Naive thymus-derived CD8-positive, alpha-beta T cell (primary cell): ENCODE results near the gene MFN2. TPM values are rescaled to one million over a fixed set of nuclear protein-coding genes. Genes with fewer than 3 reads are reported as not detected.

Experiments
- ATAC-seq, 2 donors: fragments of 150-1000 bp; cut with Tn5 transposase in 1 of 2; sonication (Bioruptor Pico), chemical (Tn5 transposase) in 1 of 2; 1 replicate in 1 of 2; 2 replicates in 1 of 2; pipeline ENCODE4 v1.10.0; 2021; ENCODE audit warnings: mild to moderate bottlenecking in 2 of 2, moderate library complexity in 2 of 2
- POLR2A ChIA-PET: fragments of 350-600 bp; sonication (Branson Sonifier 250); formaldehyde crosslinking; loops from one replicate; lab custom pipeline; 2021; ENCODE audit warnings: antibody characterized with exemption; lab: Charles Lee
- DNase-seq, 10 donors: peaks; one replicate each; pipeline versions ENCODE4 v3.0.0 to v3.0.0-alpha.2; 2020 to 2022
- H3K27ac Mint-ChIP-seq, 10 donors: one replicate each; pipeline ENCODE4 v1.8.0; 2020 to 2022; ENCODE audit warnings: mild to moderate bottlenecking in 10 of 10, mixed read lengths in 10 of 10, moderate library complexity in 4 of 10, inconsistent platforms in 1 of 10
- H3K27me3 Mint-ChIP-seq, 5 donors: one replicate each; pipeline ENCODE4 v1.8.0; 2021 to 2022; ENCODE audit warnings: mixed read lengths in 5 of 5
- H3K36me3 Mint-ChIP-seq, 3 donors: one replicate each; pipeline ENCODE4 v1.8.0; 2020 to 2022; ENCODE audit warnings: mixed read lengths in 3 of 3, mild to moderate bottlenecking in 2 of 3, inconsistent platforms in 1 of 3
- H3K4me1 Mint-ChIP-seq, 4 donors: one replicate each; pipeline ENCODE4 v1.8.0; 2021 to 2022; ENCODE audit warnings: mixed read lengths in 4 of 4
- H3K4me3 Mint-ChIP-seq, 10 donors: one replicate each; pipeline ENCODE4 v1.8.0; 2020 to 2022; ENCODE audit warnings: mild to moderate bottlenecking in 10 of 10, mixed read lengths in 10 of 10, moderate library complexity in 6 of 10, inconsistent platforms in 1 of 10
- H3K9me3 Mint-ChIP-seq, 9 donors: one replicate each; pipeline ENCODE4 v1.8.0; 2020 to 2022; ENCODE audit warnings: mixed read lengths in 9 of 9, mild to moderate bottlenecking in 3 of 9, inconsistent platforms in 1 of 9, moderate library complexity in 1 of 9
- microRNA-seq: library from miRNA; unstranded; fragments of <30 nt; microRNA quantifications from one replicate; pipeline ENCODE4 v1.2.0, GENCODE V29; 2022; ENCODE audit warnings: borderline microRNAs expressed
- polyA plus RNA-seq, 3 donors: library from polyadenylated mRNA; unstranded; fragments of 300-500 nt; fragmentation: Illumina TruSeq; gene quantifications; one replicate each; pipeline ENCODE4 v1.2.3, GENCODE V29; 2021
- total RNA-seq, 8 experiments: library from RNA in 2 of 8; stranded (reverse) in 2 of 8; gene quantifications; one replicate each; pipeline ENCODE4 v1.2.3 and lab custom pipeline; 2021 to 2026

Gene MFN2
- total and polyA plus RNA-seq, 5 experiments from 2014 or later = 29.1 to 49.9 (median 38.0) TPM

- H3K27ac Mint-ChIP-seq = no peak overlapping the region
- H3K9me3 Mint-ChIP-seq = peaks cover 0 to 3% (median 0%) of the 10 kb centered on the region in 9 donors
- peaks cover 2 to 28% (median 19%) of the 10 kb centered on the region in 4 donors for H3K4me1 Mint-ChIP-seq
- no peak for ATAC-seq
- H3K27me3 Mint-ChIP-seq = peaks cover 9 to 34% (median 24%) of the 10 kb centered on the region in 5 donors
- POLR2A ChIA-PET = no interaction called here
- no peak overlapping the region for H3K4me3 Mint-ChIP-seq
- DNase-seq = peak in 1 of 10 donors; percentile 38
- H3K36me3 Mint-ChIP-seq = no peaks in the 10 kb centered on the region
Measured at GRCh38 chr1:12059722-12060464, 79.6 kb downstream of the MFN2 start.

DNA sequence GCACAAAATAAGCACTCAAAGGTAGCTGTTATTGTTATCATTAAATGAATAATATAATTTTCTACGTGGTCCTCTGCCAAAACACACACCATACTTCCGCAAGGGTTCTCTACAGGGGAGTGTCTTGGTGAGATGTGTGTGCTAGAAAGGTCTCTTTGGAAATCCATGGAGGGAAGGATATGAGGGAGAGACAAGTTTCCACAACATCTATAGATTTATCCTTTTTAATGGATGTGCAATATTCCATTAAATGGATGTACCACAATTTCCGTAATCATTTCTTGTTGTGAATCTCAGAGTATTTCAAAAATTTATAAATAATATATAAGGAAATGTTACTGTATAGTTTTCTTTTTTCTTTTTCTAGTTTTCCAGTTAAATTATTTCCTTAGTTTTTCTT is 80.3 kb downstream of the MFN2 start:
- no peak overlapping the region for H3K27ac Mint-ChIP-seq
- H3K36me3 Mint-ChIP-seq = no peaks in the 10 kb centered on the region
- DNase-seq (peak in 1 of 10 donors; percentile 3), ATAC-seq (no peak)
- no peak overlapping the region for H3K4me3 Mint-ChIP-seq
- POLR2A ChIA-PET = no interaction called here
- H3K27me3 Mint-ChIP-seq = peaks cover 9 to 39% (median 27%) of the 10 kb centered on the region in 5 donors
- H3K4me1 Mint-ChIP-seq = peaks cover 2 to 29% (median 19%) of the 10 kb centered on the region in 4 donors
- H3K9me3 Mint-ChIP-seq = peaks cover 0 to 3% (median 0%) of the 10 kb centered on the region in 9 donors

Small RNA genes lying within 50 kb of the gene (microRNA-seq; reads per million reads assigned to microRNA genes)
- 1.4 reads per million for gene MIR6729

Other genes starting within 250 kb of the MFN2 start
- 10 to 100 TPM; 16.7 to 19.3 TPM for gene AGTRAP, start 244.3 kb upstream of the MFN2 start, total RNA-seq
- gene AGTRAP, start 244.3 kb upstream of the MFN2 start, polyA plus RNA-seq = 100 to 1,000 TPM in 1 of 3 donors, 10 to 100 TPM in 2; 57.3 to 106 (median 90.0) TPM
- gene C1orf167, start 218.3 kb upstream of the MFN2 start, total RNA-seq = not detected
- gene C1orf167, start 218.3 kb upstream of the MFN2 start, polyA plus RNA-seq = not detected
- gene MTHFR, start 174.5 kb upstream of the MFN2 start, total RNA-seq = 10 to 100 TPM; 63.9 to 71.7 TPM
- gene MTHFR, start 174.5 kb upstream of the MFN2 start, polyA plus RNA-seq = 1 to 10 TPM; 3.7 to 9.5 (median 8.0) TPM
- gene CLCN6, start 174.3 kb upstream of the MFN2 start, total RNA-seq = 10 to 100 TPM; 26.8 to 31.8 TPM
- 1 to 10 TPM; 1.2 to 2.8 (median 2.1) TPM for gene CLCN6, start 174.3 kb upstream of the MFN2 start, polyA plus RNA-seq
- gene NPPA, start 132.7 kb upstream of the MFN2 start, total RNA-seq = not detected
- gene NPPA, start 132.7 kb upstream of the MFN2 start, polyA plus RNA-seq = not detected
- gene NPPB, start 121.5 kb upstream of the MFN2 start, total RNA-seq = not detected
- gene NPPB, start 121.5 kb upstream of the MFN2 start, polyA plus RNA-seq = not detected
- gene KIAA2013, start 54.0 kb upstream of the MFN2 start, total RNA-seq = 10 to 100 TPM; 26.8 to 27.9 TPM
- 10 to 100 TPM; 19.6 to 51.6 (median 38.0) TPM for gene KIAA2013, start 54.0 kb upstream of the MFN2 start, polyA plus RNA-seq
- 1 to 10 TPM; 4.5 to 5.0 TPM for gene PLOD1, start 45.7 kb upstream of the MFN2 start, total RNA-seq
- gene PLOD1, start 45.7 kb upstream of the MFN2 start, polyA plus RNA-seq = 1 to 10 TPM; 5.0 to 7.9 (median 5.7) TPM
- 10 to 100 TPM; 31.1 to 32.4 TPM for gene MIIP, start 39.1 kb downstream of the MFN2 start, total RNA-seq
- gene MIIP, start 39.1 kb downstream of the MFN2 start, polyA plus RNA-seq = 10 to 100 TPM; 19.9 to 26.3 (median 22.1) TPM
- gene TNFRSF8, start 82.9 kb downstream of the MFN2 start, total RNA-seq = not detected
- not detected for gene TNFRSF8, start 82.9 kb downstream of the MFN2 start, polyA plus RNA-seq
- 10 to 100 TPM; 16.5 to 18.4 TPM for gene TNFRSF1B, start 186.5 kb downstream of the MFN2 start, total RNA-seq
- gene TNFRSF1B, start 186.5 kb downstream of the MFN2 start, polyA plus RNA-seq = 10 to 100 TPM; 19.7 to 64.6 (median 21.8) TPM
- 10 to 100 TPM; 63.0 to 64.9 TPM for gene VPS13D, start 249.6 kb downstream of the MFN2 start, total RNA-seq
- 1 to 10 TPM; 5.3 to 7.5 (median 5.4) TPM for gene VPS13D, start 249.6 kb downstream of the MFN2 start, polyA plus RNA-seq